Activated CD4-positive, alpha-beta T cell treated with anti-CD3 and anti-CD28 coated beads, Interleukin-2, amount 50 U/mL, for 16 hours (primary cell): Measurements from ENCODE around the gene HEPH.
"Not testable (repeated sequence)": the region's sequence is repeated elsewhere in the genome, so short reads cannot be mapped to it uniquely, and the experiment has no call there.

Experiments
- DNase-seq: peaks from one replicate; pipeline ENCODE4 v3.0.0-alpha.2; 2020

Gene HEPH

GRCh38 chrX:66163849-66164411 is at the start of gene HEPH:
Gene HEPH, plus strand, starts transcription at chrX:66164247. Its CDS starts 6,324 bp downstream, at chrX:66170571.
- DNase-seq, result no peak

- not testable (repeated sequence) for DNase-seq
Measured at GRCh38 chrX:66118722-66119121, 45.3 kb upstream of the HEPH start.

- not testable (repeated sequence) for DNase-seq
Measured at GRCh38 chrX:66121354-66121753, 42.7 kb upstream of the HEPH start.

GRCh38 chrX:66126662-66127061 is 37.4 kb upstream of the HEPH start:
- DNase-seq, result no peak

GRCh38 chrX:66130469-66130868 is 33.6 kb upstream of the HEPH start:
- DNase-seq, result no peak

- not testable (repeated sequence) for DNase-seq
Measured at GRCh38 chrX:66135284-66135683, 28.8 kb upstream of the HEPH start.

- no peak for DNase-seq
Measured at GRCh38 chrX:66142351-66142750, 21.7 kb upstream of the HEPH start.

GRCh38 chrX:66144258-66144657 is 19.8 kb upstream of the HEPH start:
- DNase-seq, result no peak

GRCh38 chrX:66149519-66149918 is 14.5 kb upstream of the HEPH start:
- no peak for DNase-seq

GRCh38 chrX:66150163-66150562 is 13.9 kb upstream of the HEPH start:
- DNase-seq, result no peak

- no peak for DNase-seq
Measured at GRCh38 chrX:66162331-66162822, 1.7 kb upstream of the HEPH start.

- DNase-seq, result no peak
Measured at GRCh38 chrX:66163447-66163846, 600 bp upstream of the HEPH start.

- DNase-seq, result no peak
Measured at GRCh38 chrX:66164470-66164869, 423 bp downstream of the HEPH start.

GRCh38 chrX:66164931-66165330 is 884 bp downstream of the HEPH start:
- no peak for DNase-seq

GRCh38 chrX:66166671-66167070 is 2.6 kb downstream of the HEPH start:
- DNase-seq, result no peak

- no peak for DNase-seq
Measured at GRCh38 chrX:66167431-66167830, 3.4 kb downstream of the HEPH start.

- DNase-seq, result no peak
Measured at GRCh38 chrX:66176134-66176533, 12.1 kb downstream of the HEPH start.

- DNase-seq, result no peak
Measured at GRCh38 chrX:66191563-66191962, 27.5 kb downstream of the HEPH start.

- DNase-seq, result no peak
Measured at GRCh38 chrX:66193821-66194220, 29.8 kb downstream of the HEPH start.

- DNase-seq, result peak; percentile 42
Measured at GRCh38 chrX:66200050-66200664, 36.1 kb downstream of the HEPH start.

- peak; percentile 12 for DNase-seq
Measured at GRCh38 chrX:66200855-66201795, 37.1 kb downstream of the HEPH start.

GRCh38 chrX:66203114-66203513 is 39.1 kb downstream of the HEPH start:
- DNase-seq, result no peak

- no peak for DNase-seq
Measured at GRCh38 chrX:66221856-66222255, 57.8 kb downstream of the HEPH start.

- no peak for DNase-seq
Measured at GRCh38 chrX:66232296-66232695, 68.2 kb downstream of the HEPH start.
